ENCODE data around the gene SLCO3A1.

Gene SLCO3A1

GRCh38 chr15:91853511-91853947 is at the start of gene SLCO3A1:
SLCO3A1 (plus strand) TSS chr15:91853708.
- DNase-seq, result no peak

- DNase-seq, result peak; percentile 86
Measured at GRCh38 chr15:91807122-91807521, 46.4 kb upstream of the SLCO3A1 start.

- no peak for DNase-seq
Measured at GRCh38 chr15:91813924-91814323, 39.6 kb upstream of the SLCO3A1 start.

- DNase-seq, result no peak
Measured at GRCh38 chr15:91816942-91817341, 36.6 kb upstream of the SLCO3A1 start.

GRCh38 chr15:91821458-91821857 is 32.0 kb upstream of the SLCO3A1 start:
- DNase-seq, result no peak

- no peak for DNase-seq
Measured at GRCh38 chr15:91824256-91824655, 29.3 kb upstream of the SLCO3A1 start.

GRCh38 chr15:91826443-91826842 is 27.1 kb upstream of the SLCO3A1 start:
- DNase-seq, result no peak

- DNase-seq, result no peak
Measured at GRCh38 chr15:91833056-91833455, 20.5 kb upstream of the SLCO3A1 start.

GRCh38 chr15:91839867-91840266 is 13.6 kb upstream of the SLCO3A1 start:
- no peak for DNase-seq

- no peak for DNase-seq
Measured at GRCh38 chr15:91841861-91842260, 11.6 kb upstream of the SLCO3A1 start.

- DNase-seq, result no peak
Measured at GRCh38 chr15:91844341-91844740, 9.2 kb upstream of the SLCO3A1 start.

GRCh38 chr15:91844928-91845327 is 8.6 kb upstream of the SLCO3A1 start:
- no peak for DNase-seq

GRCh38 chr15:91845720-91846119 is 7.8 kb upstream of the SLCO3A1 start:
- DNase-seq, result no peak

- DNase-seq, result no peak
Measured at GRCh38 chr15:91849180-91849579, 4.3 kb upstream of the SLCO3A1 start.

- no peak for DNase-seq
Measured at GRCh38 chr15:91849749-91850161, 3.8 kb upstream of the SLCO3A1 start.

- no peak for DNase-seq
Measured at GRCh38 chr15:91852741-91853510, 582 bp upstream of the SLCO3A1 start.

- no peak for DNase-seq
Measured at GRCh38 chr15:91853948-91854638, 585 bp downstream of the SLCO3A1 start.

GRCh38 chr15:91854639-91854990 is 1.1 kb downstream of the SLCO3A1 start:
- no peak for DNase-seq

- no peak for DNase-seq
Measured at GRCh38 chr15:91855241-91855640, 1.7 kb downstream of the SLCO3A1 start.

- peak; percentile 48 for DNase-seq
Measured at GRCh38 chr15:91855684-91856489, 2.4 kb downstream of the SLCO3A1 start.

GRCh38 chr15:91857224-91857585 is 3.7 kb downstream of the SLCO3A1 start:
- no peak for DNase-seq

- DNase-seq, result no peak
Measured at GRCh38 chr15:91857772-91858171, 4.3 kb downstream of the SLCO3A1 start.

GRCh38 chr15:91860498-91860897 is 7.0 kb downstream of the SLCO3A1 start:
- DNase-seq, result no peak

- no peak for DNase-seq
Measured at GRCh38 chr15:91861223-91861622, 7.7 kb downstream of the SLCO3A1 start.

Data from NCI-H2029 treated with DMSO at 0.1 percent for 48 hours (cell line).